B cell (primary cell): ENCODE data around the gene TTC9. TPM values are rescaled to one million over a fixed set of nuclear protein-coding genes. Genes with fewer than 3 reads are reported as not detected.

Experiments
- ATAC-seq: fragments of 200-7000 bp; cut with Tn5 transposase; one replicate; pipeline ENCODE4 v1.10.0; 2021; ENCODE audit warnings: low read depth, mild to moderate bottlenecking, moderate number of reproducible peaks, moderate library complexity
- CTCF ChIA-PET: fragments of 350-600 bp; sonication (Branson Sonifier 250); formaldehyde crosslinking; loops from one replicate; lab custom pipeline; 2021; ENCODE audit warnings: antibody characterized with exemption, inconsistent platforms; lab: Charles Lee
- POLR2A ChIA-PET: fragments of 350-600 bp; sonication (Branson Sonifier 250); formaldehyde crosslinking; loops from one replicate; lab custom pipeline; 2021; ENCODE audit warnings: antibody characterized with exemption; lab: Charles Lee
- DNase-seq: peaks from one replicate; pipeline ENCODE4 v3.0.0; 2013
- H2AFZ ChIP-seq: 2 replicates; pipeline ENCODE4 v1.6.1; 2012; ENCODE audit warnings: mild to moderate bottlenecking, low read depth, low read length; ENCODE audit not compliant: insufficient read depth, poor library complexity, severe bottlenecking
- H3K27ac ChIP-seq, 2 donors: 1 replicate in 1 of 2; 2 replicates in 1 of 2; pipeline ENCODE4 v1.5.1; 2012 to 2013; ENCODE audit warnings: low read length in 2 of 2, mild to moderate bottlenecking in 2 of 2, moderate library complexity in 1 of 2
- H3K27me3 ChIP-seq, 4 experiments: fragments of 200-600 bp in 1 of 4; sonication (generic) in 1 of 4; replicated peaks in 1 of 4; 1 replicate in 2 of 4; 2 replicates in 2 of 4; pipeline versions ENCODE4 v1.6.1 to v1.7.0; 2013 to 2016; ENCODE audit warnings: low read length in 3 of 4, mild to moderate bottlenecking in 2 of 4, mixed read lengths in 1 of 4, moderate library complexity in 1 of 4; ENCODE audit not compliant: insufficient read depth in 4 of 4, control insufficient read depth in 3 of 4; ENCODE audit errors: control extremely low read depth in 1 of 4
- H3K36me3 ChIP-seq, 2 experiments: replicated peaks in 1 of 2; 1 replicate in 1 of 2; 2 replicates in 1 of 2; pipeline versions ENCODE4 v1.6.1 to v1.7.1; 2013; ENCODE audit warnings: low read length in 1 of 2; ENCODE audit not compliant: insufficient read depth in 2 of 2, control insufficient read depth in 1 of 2; ENCODE audit errors: control extremely low read depth in 1 of 2, extremely low read depth in 1 of 2
- H3K4me1 ChIP-seq, 2 donors: fragments of 200-600 bp in 1 of 2; sonication (generic) in 1 of 2; 1 replicate in 1 of 2; 2 replicates in 1 of 2; pipeline versions ENCODE4 v1.5.1 to v1.6.1; 2013 to 2017; ENCODE audit warnings: low read length in 2 of 2; ENCODE audit not compliant: control insufficient read depth in 2 of 2, insufficient read depth in 2 of 2
- H3K4me2 ChIP-seq: replicated peaks from 2 replicates; pipeline ENCODE3; 2012; ENCODE audit warnings: mild to moderate bottlenecking, low read depth, low read length; ENCODE audit not compliant: poor library complexity, severe bottlenecking
- H3K4me3 ChIP-seq, 5 experiments: fragments of 200-600 bp in 1 of 5; sonication (generic) in 1 of 5; 1 replicate in 3 of 5; 2 replicates in 2 of 5; pipeline versions ENCODE4 v1.5.1 to v1.7.0; 2011 to 2016; ENCODE audit warnings: low read length in 4 of 5, mild to moderate bottlenecking in 4 of 5, low read depth in 2 of 5, control low read depth in 1 of 5, moderate library complexity in 1 of 5; ENCODE audit not compliant: insufficient read depth in 1 of 5; ENCODE audit errors: control extremely low read depth in 1 of 5, extremely low read depth in 1 of 5
- H3K79me2 ChIP-seq: fragments of 200-600 bp; sonication (generic); one replicate; pipeline ENCODE4 v1.6.0; 2016; ENCODE audit warnings: low read length; ENCODE audit not compliant: control insufficient read depth, insufficient read depth
- H3K9ac ChIP-seq: fragments of 200-600 bp; sonication (generic); 2 replicates; pipeline ENCODE4 v1.6.1; 2017; ENCODE audit warnings: mild to moderate bottlenecking, low read length, moderate library complexity
- H3K9me3 ChIP-seq, 3 donors: one replicate each; pipeline versions ENCODE4 v1.6.1 to v1.7.1; 2013; ENCODE audit warnings: low read length in 2 of 3; ENCODE audit not compliant: control insufficient read depth in 2 of 3, insufficient read depth in 1 of 3; ENCODE audit errors: control extremely low read depth in 1 of 3
- H4K20me1 ChIP-seq: 2 replicates; pipeline ENCODE4 v1.6.0; 2012; ENCODE audit warnings: mild to moderate bottlenecking, low read length; ENCODE audit not compliant: insufficient read depth, control insufficient read depth, poor library complexity, severe bottlenecking
- H3K27ac Mint-ChIP-seq: one replicate; pipeline ENCODE4 v1.8.0; 2021; ENCODE audit warnings: mixed read lengths
- H3K27me3 Mint-ChIP-seq: one replicate; pipeline ENCODE4 v1.8.0; 2021; ENCODE audit warnings: mixed read lengths
- H3K4me1 Mint-ChIP-seq: one replicate; pipeline ENCODE4 v1.8.0; 2021; ENCODE audit warnings: mixed read lengths
- H3K4me3 Mint-ChIP-seq: one replicate; pipeline ENCODE4 v1.8.0; 2021; ENCODE audit warnings: mixed read lengths
- H3K9me3 Mint-ChIP-seq: one replicate; pipeline ENCODE4 v1.8.0; 2022; ENCODE audit warnings: mixed read lengths; ENCODE audit not compliant: insufficient read depth
- CTCF ChIP-seq: fragments of 200-600 bp; IDR thresholded peaks from one replicate; pipeline ENCODE4 v1.8.0; 2022; ENCODE audit warnings: antibody characterized with exemption, mild to moderate bottlenecking
- EZH2 ChIP-seq: IDR thresholded peaks from 2 replicates; pipeline ENCODE4 v1.6.1; 2012; ENCODE audit warnings: borderline replicate concordance, low read depth, mild to moderate bottlenecking, moderate library complexity, low read length; ENCODE audit not compliant: insufficient read depth, poor library complexity, severe bottlenecking
- WGBS: methylation state at CpG from one replicate; pipeline ENCODE4 v1.1.5; 2013; ENCODE audit warnings: missing lambda C conversion rate; ENCODE audit not compliant: insufficient coverage; 5-methylcytosine and 5-hydroxymethylcytosine counted together
- intact Hi-C: fragments of 100-400 bp; cut with micrococcal nuclease; formaldehyde crosslinking; loops from one replicate; pipeline ENCODE4 v1.10.0; 2022
- polyA plus RNA-seq: library from polyadenylated mRNA; depleted of rRNA; stranded (reverse); fragments of >200 nt; gene quantifications from 2 replicates; pipeline ENCODE4 v1.2.3, GENCODE V29; 2012
- total RNA-seq, 2 donors: library from RNA; stranded (reverse); fragments of 120-200 nt in 1 of 2; gene quantifications; 1 replicate in 1 of 2; 2 replicates in 1 of 2; pipeline versions ENCODE4 v1.2.3 to v1.2.4, GENCODE V29; 2013 to 2022

The TTC9 gene
- total and polyA plus RNA-seq, 2 donors (not counting 1 experiment from before 2014, with no cell fraction given): 15.3 to 16.3 TPM

- Mint-ChIP-seq H3K27ac (no peak overlapping the region), H3K27me3 (no peaks in the 10 kb centered on the region), H3K9me3 (no peaks in the 10 kb centered on the region), H3K4me3 (no peak overlapping the region), H3K4me1 (no peaks in the 10 kb centered on the region)
- H3K4me3 ChIP-seq: no peak overlapping the region
- no peak for TF ChIP-seq EZH2
- TF ChIP-seq CTCF: no peak
- no peaks in the 10 kb centered on the region for H3K36me3 ChIP-seq
- POLR2A ChIA-PET: no interaction called here
- ATAC-seq (no peak), DNase-seq (no peak)
- H3K79me2 ChIP-seq: no peaks in the 10 kb centered on the region
- H3K27me3 ChIP-seq: no peaks in the 10 kb centered on the region
- H3K27ac ChIP-seq: no peak overlapping the region
- no peak overlapping the region for H2AFZ ChIP-seq
- H3K9ac ChIP-seq: no peak overlapping the region
- CTCF ChIA-PET: interaction anchor here (1.1 kb wide), 1 partner anchor 10 kb away, joined by 3 read pairs; no protein-coding TSS in a partner anchor
- H4K20me1 ChIP-seq: no peaks in the 10 kb centered on the region
- intact Hi-C loops: no loop called here
- no peak overlapping the region for H3K4me2 ChIP-seq
- 100% methylated on average over 3 of the region's 7 CpGs for WGBS
- H3K4me1 ChIP-seq: no peaks in the 10 kb centered on the region
- no peaks in the 10 kb centered on the region for H3K9me3 ChIP-seq
Observed at GRCh38 chr14:70685474-70686197, 43.9 kb downstream of the TTC9 start.

GRCh38 chr14:70692210-70692609 lies 50.5 kb downstream of the TTC9 start:
- Histone ChIP-seq H3K4me1 (no peaks in the 10 kb centered on the region), H3K36me3 (no peaks in the 10 kb centered on the region), H3K27ac (no peak overlapping the region), H3K27me3 (no peaks in the 10 kb centered on the region), H3K4me2 (no peak overlapping the region), H3K4me3 (no peak overlapping the region), H2AFZ (no peak overlapping the region), H3K79me2 (no peaks in the 10 kb centered on the region), H4K20me1 (no peaks in the 10 kb centered on the region), H3K9ac (no peak overlapping the region), H3K9me3 (no peaks in the 10 kb centered on the region)
- Mint-ChIP-seq H3K27ac (no peak overlapping the region), H3K4me1 (no peaks in the 10 kb centered on the region), H3K9me3 (no peaks in the 10 kb centered on the region), H3K4me3 (no peak overlapping the region), H3K27me3 (no peaks in the 10 kb centered on the region)
- POLR2A ChIA-PET: no interaction called here
- ATAC-seq (no peak), DNase-seq (no peak)
- no peak for TF ChIP-seq EZH2
- no peak for TF ChIP-seq CTCF
- CTCF ChIA-PET: no interaction called here
- 93% methylated on average over 9 of the region's 10 CpGs for WGBS
- intact Hi-C loops: no loop called here
